OCI-LY3 (cell line): ENCODE measurements around the gene KAZN.

Experiments
- EZH2phosphoT487 ChIP-seq: fragments of 200-600 bp; shearing (Covaris generic); IDR thresholded peaks from 2 replicates; pipeline ENCODE4 v1.6.1; 2018; ENCODE audit warnings: antibody characterized with exemption, mixed run types, low read depth
- TF ChIP-seq, protein P1 (sequence below): fragments of 200-600, 300-600 bp; sonication (generic); IDR thresholded peaks from 2 replicates; pipeline ENCODE4 v1.5.1; 2014; ENCODE audit warnings: antibody characterized with exemption, low read length, low read depth

DNA sequence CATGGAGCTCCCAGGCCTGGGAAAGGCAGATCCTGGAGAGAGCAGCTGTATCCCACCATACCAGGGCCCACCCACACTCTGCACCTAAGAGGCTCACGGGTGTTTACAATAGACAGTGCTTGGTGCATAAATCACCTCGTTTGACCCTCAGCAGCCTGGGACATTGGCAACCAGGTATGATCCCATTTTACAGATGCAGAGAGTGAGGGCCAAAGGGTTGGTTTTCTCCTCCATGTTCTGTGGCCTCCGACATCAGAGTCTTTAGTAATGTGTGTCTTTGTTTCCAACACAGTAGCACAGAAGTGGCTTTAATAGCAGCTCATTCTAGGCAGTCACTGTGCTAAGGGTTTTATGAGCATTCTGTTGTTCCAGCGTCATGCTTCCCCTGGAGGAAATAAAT lies 176.5 kb downstream of the KAZN start:
- TF ChIP-seq, protein P1, sequence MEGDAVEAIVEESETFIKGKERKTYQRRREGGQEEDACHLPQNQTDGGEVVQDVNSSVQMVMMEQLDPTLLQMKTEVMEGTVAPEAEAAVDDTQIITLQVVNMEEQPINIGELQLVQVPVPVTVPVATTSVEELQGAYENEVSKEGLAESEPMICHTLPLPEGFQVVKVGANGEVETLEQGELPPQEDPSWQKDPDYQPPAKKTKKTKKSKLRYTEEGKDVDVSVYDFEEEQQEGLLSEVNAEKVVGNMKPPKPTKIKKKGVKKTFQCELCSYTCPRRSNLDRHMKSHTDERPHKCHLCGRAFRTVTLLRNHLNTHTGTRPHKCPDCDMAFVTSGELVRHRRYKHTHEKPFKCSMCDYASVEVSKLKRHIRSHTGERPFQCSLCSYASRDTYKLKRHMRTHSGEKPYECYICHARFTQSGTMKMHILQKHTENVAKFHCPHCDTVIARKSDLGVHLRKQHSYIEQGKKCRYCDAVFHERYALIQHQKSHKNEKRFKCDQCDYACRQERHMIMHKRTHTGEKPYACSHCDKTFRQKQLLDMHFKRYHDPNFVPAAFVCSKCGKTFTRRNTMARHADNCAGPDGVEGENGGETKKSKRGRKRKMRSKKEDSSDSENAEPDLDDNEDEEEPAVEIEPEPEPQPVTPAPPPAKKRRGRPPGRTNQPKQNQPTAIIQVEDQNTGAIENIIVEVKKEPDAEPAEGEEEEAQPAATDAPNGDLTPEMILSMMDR, result no peak
- TF ChIP-seq EZH2phosphoT487, result no peak
